Measurements from ENCODE around the gene TBC1D9B.

The TBC1D9B gene

DNA sequence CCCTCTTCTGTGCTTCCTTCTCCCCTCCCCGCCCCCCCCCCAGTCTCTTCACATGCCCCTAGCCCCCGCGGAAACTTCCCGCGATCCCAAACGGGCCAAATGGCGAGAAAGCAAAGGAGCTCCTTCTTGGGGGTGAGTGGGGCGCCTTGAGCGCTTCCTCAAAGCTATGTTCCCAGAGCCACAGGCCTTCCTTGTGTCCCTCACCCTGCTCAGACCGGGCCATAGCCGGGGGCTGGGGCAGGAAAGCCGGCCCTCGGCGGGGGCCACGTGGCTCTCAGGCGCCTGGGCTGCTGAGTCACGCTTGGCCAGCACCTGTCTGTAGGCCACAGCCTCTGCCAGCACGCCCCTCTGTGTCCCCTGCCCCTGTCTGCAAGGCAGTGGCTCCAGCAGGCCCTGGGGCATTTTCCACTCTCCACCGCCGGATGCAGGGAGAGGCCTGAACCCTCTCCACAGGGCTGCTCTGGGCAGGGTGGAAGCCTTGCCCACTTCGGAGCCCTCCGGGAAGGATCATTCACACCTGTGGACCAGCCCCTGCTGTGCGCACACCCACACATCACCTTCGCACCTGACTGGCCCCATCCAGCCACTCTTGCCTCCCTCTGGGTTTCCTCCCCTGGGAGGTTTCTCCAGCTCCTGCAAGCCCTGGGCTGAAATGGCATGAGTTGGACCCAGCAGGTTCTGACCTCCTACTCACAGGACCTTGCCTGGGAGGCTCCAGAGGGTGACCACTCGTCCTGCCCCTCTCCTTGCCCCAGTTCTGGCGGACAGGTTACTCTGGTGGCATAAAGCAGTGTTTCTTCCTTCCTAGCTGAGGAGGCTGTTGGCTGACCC lies 88.2 kb downstream of the TBC1D9B start:
- DNase-seq = peak; percentile 48

GRCh38 chr5:179818746-179819295 lies 88.9 kb downstream of the TBC1D9B start:
- DNase-seq = peak; percentile 79

GRCh38 chr5:179817890-179818745 lies 89.6 kb downstream of the TBC1D9B start:
- no peak for DNase-seq

DNA sequence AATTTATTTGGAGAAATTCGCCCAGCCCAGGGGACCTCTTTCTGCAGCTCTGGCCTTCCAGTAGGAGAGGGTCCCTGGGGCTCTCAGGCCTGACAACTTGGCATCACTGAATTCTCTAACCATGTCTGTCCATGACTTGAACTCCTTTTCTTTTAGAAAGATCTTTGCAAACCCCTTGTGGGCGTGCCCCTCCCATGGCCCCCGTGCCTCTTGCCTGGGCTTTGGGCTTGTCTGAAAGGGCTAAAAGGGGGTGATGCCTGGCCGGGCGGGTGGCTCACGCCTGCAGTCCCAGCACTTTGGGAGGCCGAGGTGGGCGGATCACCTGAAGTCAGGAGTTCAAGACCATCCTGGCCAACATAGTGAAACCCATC lies 90.2 kb downstream of the TBC1D9B start:
- no peak for DNase-seq

- no peak for DNase-seq
Measured at GRCh38 chr5:179816796-179817469, 90.8 kb downstream of the TBC1D9B start.

DNA sequence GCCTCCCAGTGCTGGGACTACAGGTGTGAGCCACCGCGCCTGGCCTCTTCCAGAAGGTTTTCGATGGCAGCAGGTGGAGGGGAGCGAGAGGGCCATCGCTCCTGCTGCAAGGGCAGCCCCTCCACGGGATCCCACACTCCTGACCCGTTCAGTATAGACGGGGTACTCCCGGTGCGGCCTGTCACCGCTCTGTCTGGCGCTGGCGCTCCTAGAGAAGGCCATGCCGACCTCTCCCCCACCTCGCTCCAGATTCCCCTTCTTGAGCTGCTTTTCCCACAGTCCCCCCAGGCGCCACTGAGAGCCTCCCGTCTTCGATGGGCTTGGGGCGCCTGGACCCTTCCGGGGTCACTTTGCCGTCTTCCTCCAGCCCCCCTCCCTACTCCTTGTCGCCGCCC lies 91.3 kb downstream of the TBC1D9B start:
- DNase-seq = no peak

DNA sequence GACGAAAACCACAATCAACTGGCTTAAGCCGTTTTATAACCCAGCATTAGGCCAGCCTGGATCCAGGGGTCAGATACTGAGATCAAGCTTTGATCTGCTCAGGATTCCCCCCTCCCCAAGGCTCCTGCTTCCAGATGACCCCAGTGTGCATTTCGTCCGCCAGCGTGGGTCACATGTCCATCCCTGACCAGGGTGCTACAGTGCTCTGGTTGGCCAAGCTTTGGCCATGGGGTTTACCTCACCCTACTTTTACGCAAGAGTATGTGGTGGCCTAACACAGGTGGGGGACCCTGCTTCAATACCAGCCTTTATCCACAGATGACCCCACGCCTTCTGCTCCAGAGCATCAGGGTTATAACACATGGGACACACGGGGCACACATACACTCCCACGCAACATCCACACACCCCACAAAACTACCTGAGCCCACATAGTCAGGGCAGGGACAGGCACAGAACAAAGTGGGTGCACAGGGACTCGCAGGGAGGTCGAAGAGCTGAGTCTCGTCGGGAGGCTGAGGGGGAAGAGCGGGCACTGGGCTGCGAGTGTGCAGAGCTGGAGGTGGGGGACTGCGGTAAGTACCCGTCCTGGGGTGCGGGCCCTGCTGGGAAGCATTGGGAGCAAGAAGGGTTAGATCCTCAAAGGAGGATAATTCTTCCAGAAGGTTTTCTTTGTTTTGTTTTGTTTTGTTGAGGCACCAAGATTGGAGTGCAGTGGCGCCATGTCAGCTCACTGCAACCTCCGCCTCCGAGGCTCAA lies 92.0 kb downstream of the TBC1D9B start:
- DNase-seq = no peak

GRCh38 chr5:179814090-179814489 lies 93.6 kb downstream of the TBC1D9B start:
- DNase-seq = no peak

DNA sequence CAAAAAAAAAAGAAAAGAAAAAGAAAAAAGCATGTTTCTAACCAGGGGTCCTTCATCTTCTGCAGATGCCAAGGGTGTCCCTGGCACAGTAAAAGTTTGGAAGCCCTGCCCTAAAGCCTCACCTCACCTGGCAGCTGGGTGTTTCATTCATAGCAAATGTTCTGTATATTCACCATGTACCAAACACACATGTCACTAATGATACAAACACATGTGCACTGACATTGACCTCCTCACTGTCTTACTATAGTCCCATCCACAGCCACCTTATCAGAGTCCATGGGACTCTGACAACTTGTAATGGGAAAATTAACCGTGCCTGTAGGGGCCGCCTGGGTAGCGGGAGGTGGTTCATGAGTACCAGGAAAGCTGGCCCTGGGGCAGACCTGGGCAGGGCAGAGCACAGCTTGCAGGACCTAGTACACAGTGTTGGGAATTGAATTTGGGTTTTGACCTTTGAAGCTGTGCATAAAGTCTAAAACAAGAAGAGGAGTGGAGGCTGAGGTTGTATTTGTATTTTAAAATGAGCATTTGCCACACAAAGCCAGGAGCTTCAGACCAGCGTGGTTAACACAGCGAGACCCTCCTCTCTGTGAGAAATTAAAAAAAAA lies 94.6 kb downstream of the TBC1D9B start:
- no peak for DNase-seq

DNA sequence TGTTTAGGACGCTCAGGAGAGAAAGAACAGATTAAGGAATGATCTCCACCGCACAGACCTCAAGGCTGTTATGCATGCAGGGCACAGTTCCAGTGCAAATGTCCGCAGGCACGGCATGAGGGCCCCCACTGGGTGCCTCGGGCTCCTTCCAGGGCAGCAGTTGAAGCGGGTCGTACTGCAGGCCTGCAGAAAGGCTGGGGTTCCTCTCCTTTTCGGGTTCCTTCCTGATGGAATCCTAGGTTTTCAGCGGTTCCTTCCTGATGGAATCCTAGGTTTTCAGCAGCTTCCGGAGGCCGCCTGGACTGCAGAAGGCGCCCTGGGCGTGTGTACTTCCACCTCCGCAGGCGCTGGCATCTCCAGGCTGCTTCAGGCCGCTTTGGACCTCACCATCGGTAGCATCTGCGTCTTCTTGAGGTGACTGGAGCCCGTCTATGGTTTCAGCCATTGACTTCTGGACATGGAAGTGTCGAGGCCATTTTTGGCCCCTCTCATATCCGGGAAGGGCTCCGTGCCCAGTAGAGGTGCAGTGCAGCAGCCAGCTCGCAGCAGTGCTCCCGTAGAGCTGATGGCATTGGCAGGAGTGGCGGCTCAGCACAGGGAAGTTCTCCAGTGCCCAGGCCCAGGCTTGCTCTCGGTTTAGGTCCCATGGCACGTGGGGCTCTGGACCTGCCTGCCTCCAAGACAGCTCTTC lies 95.4 kb downstream of the TBC1D9B start:
- DNase-seq = no peak
